NT2/D1 (cell line): ENCODE results near the gene RBMS3.
"Not testable (repeated sequence)": the region's sequence is repeated elsewhere in the genome, so short reads cannot be mapped to it uniquely, and the experiment has no call there.

Experiments
- DNase-seq: peaks from one replicate; pipeline ENCODE4 v3.0.0-alpha.2; 2011; ENCODE audit warnings: low read depth, low spot score
- H3K27me3 ChIP-seq: 2 replicates; pipeline ENCODE4 v1.6.0; 2011; ENCODE audit warnings: mild to moderate bottlenecking; ENCODE audit not compliant: insufficient read length, insufficient read depth
- H3K36me3 ChIP-seq: 2 replicates; pipeline ENCODE4 v1.6.1; 2011; ENCODE audit warnings: mild to moderate bottlenecking, low read length, mixed read lengths; ENCODE audit not compliant: insufficient read depth, insufficient read length
- H3K4me1 ChIP-seq: 2 replicates; pipeline ENCODE4 v1.5.1; 2011; ENCODE audit not compliant: insufficient read depth, insufficient read length
- H3K4me3 ChIP-seq: 2 replicates; pipeline ENCODE4 v1.5.1; 2011; ENCODE audit warnings: low read depth; ENCODE audit not compliant: insufficient read length
- H3K9ac ChIP-seq: 2 replicates; pipeline ENCODE4 v1.6.0; 2011; ENCODE audit warnings: low read depth; ENCODE audit not compliant: insufficient read length
- H3K9me3 ChIP-seq: 2 replicates; pipeline ENCODE4 v1.5.1; 2011; ENCODE audit warnings: mild to moderate bottlenecking, low read length; ENCODE audit not compliant: insufficient read depth
- SUZ12 ChIP-seq: IDR thresholded peaks from 2 replicates; pipeline ENCODE4 v1.6.1; 2011; ENCODE audit not compliant: insufficient read length, insufficient read depth; ENCODE audit errors: extremely low read depth
- YY1 ChIP-seq: IDR thresholded peaks from 2 replicates; pipeline ENCODE4 v1.6.1; 2011; ENCODE audit not compliant: insufficient read length, insufficient read depth
- ZNF274 ChIP-seq: IDR thresholded peaks from 2 replicates; pipeline ENCODE4 v1.6.1; 2011; ENCODE audit warnings: mild to moderate bottlenecking, low read depth, low read length

Gene RBMS3

DNA sequence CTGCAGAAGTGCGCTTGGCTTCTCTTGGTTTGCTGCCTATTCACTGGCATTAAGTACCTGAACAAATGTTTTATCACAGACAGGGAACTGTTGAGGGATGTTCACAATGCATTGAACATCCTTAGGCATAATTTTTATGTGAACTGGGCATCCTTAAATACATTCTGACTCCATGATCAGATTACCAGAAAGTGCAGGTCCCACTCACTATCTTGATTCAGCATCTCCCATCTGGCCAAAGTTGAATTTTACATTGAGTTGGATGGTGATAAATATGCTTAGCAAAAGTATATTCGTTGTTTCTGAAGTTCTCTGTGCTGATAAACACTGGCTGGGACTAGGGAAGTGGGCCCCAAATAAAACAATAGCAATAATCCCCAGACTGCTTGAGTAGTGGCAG is 108.5 kb downstream of the RBMS3 start:
- no peak for DNase-seq
- Histone ChIP-seq H3K27me3 (no peaks in the 10 kb centered on the region), H3K9me3 (peaks cover 9% of the 10 kb centered on the region), H3K4me3 (no peak overlapping the region), H3K4me1 (no peaks in the 10 kb centered on the region), H3K9ac (no peak overlapping the region), H3K36me3 (no peaks in the 10 kb centered on the region)
- no peak for TF ChIP-seq ZNF274
- no peak for TF ChIP-seq YY1
- TF ChIP-seq SUZ12, result no peak

DNA sequence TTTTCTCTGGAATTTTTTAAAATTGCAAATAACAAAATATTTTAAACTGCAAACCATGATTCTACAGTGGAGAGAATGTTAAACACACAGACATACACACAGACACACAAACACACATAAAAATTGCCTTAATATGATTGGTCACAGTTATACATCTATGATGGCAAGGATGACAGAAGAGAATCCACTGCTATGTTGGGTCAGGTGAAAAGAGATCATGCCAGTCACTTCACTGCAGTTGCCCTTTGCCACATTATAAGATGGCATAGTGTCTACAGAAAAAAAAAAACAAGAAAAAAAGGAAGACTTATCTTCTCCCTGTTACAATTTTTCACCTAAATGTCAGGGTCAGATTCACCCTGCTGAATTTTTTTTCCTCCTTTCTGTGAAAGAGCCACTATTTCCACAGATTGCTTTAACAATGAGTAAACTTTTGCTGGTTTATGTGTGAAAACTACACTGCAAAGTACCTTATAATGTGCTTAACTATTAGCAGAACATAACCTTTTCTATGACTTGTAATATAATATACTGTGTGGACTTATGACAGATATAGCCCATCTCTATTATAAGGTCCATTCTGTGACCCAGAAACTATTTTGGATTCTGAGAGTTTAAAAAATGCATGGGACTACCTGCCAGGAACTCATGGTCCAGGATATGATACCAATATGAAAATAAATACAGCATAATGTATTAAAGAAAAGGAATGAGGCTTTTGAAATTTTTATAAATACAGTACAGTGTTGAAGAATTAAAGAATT is 111.9 kb downstream of the RBMS3 start:
- H3K27me3 ChIP-seq, result no peaks in the 10 kb centered on the region
- TF ChIP-seq YY1 (no peak), ZNF274 (no peak), SUZ12 (no peak)
- H3K9me3 ChIP-seq, result peaks cover 17% of the 10 kb centered on the region
- no peaks in the 10 kb centered on the region for H3K36me3 ChIP-seq
- H3K4me3 ChIP-seq, result no peak overlapping the region
- no peak for DNase-seq
- H3K4me1 ChIP-seq, result no peaks in the 10 kb centered on the region
- no peak overlapping the region for H3K9ac ChIP-seq

DNA sequence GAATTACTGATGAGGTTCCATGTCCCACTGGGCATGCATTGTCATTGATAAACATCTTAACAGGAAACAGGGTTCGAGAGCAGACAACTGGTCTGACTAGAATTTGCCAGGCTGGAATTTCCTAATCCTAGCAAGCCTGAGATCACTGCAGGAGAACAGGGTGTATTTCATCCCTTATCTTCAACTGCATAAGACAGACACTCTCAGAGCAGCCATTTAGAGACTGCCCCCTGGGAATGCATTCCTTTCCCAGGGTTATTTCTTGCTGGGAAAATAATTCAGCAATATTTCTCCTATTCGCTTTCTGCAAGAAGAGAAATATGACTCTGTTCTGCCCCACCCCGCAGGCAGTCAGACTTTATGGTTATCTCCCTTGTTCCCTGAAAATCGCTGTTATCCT is 113.1 kb downstream of the RBMS3 start:
- not testable (repeated sequence) for H3K4me3 ChIP-seq, H3K4me1 ChIP-seq, DNase-seq, H3K36me3 ChIP-seq, H3K9ac ChIP-seq, H3K27me3 ChIP-seq
- peaks cover 17% of the 10 kb centered on the region for H3K9me3 ChIP-seq

DNA sequence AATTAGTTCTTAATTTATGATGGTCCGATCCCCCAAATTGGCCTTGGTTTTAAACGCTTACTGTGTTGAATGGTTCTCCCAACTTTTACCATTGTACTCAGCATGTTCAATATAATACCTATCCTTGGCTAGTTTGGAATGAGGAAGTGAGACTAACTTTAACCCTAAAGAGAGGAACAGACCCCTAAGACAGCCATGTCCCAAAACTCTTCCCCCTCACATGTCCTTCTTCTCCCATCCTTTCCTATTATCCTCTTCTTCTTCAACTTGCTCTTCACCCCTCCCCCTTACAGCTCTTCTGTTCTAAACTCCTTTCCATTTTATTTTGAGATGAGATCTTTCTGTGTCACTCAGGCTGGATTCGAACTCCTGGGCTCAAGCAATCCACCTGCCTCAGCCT is 116.5 kb downstream of the RBMS3 start:
- no peak for TF ChIP-seq ZNF274
- TF ChIP-seq YY1, result no peak
- TF ChIP-seq SUZ12, result no peak
- Histone ChIP-seq H3K4me1 (no peaks in the 10 kb centered on the region), H3K36me3 (no peaks in the 10 kb centered on the region), H3K9ac (no peak overlapping the region), H3K9me3 (peaks cover 17% of the 10 kb centered on the region), H3K27me3 (no peaks in the 10 kb centered on the region), H3K4me3 (no peak overlapping the region)
- no peak for DNase-seq

DNA sequence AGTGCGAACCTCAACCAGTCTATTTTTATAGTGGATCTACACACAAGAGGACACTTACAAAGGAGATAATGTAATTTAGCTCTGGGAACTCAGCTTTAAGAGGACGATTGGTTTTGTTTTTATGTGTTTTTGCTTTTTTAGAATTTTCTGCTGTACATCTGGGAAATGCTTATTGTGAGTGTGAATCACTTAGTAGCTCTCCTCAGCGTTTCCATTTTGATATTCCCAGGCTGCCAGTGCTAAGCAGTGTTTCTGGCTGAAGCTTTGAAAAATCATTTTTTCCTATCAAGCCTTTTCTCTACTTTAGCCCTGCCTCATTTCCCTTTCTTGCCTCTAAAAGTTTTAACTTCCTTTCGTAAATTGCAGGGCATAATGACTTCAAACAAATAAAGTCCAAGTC is 117.9 kb downstream of the RBMS3 start:
- no peak for TF ChIP-seq SUZ12
- no peak for TF ChIP-seq ZNF274
- no peak for TF ChIP-seq YY1
- Histone ChIP-seq H3K36me3 (no peaks in the 10 kb centered on the region), H3K9me3 (0 out of 2 replicates have a peak, but pooled peaks cover 8% of the 10 kb centered on the region)

DNA sequence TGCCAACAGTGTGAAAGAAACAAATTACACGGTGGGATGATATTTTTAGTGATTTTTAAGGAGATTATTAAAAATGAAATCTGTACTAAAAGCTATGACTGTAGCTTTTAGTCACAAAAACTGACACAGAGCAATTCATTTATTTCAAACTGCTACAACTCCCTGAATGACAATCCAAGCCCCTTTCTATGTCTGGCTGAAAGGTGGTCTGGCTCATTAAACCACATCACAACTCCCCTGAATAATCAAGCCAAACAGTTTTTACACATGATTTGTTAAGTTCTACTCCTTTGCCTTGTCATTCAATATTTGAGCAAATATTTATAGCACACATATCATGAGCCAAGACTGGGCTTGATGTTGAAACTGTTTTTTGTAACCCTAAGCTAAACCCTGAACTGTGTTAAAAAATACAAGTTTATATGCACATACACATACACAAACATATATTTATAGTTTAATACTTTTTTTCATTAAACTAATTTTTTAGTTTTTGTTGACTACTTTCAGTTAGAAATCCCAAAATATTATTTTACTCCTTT is 125.5 kb downstream of the RBMS3 start:
- TF ChIP-seq YY1 (no peak), ZNF274 (no peak), SUZ12 (no peak)
- H3K9ac ChIP-seq, result no peak overlapping the region

More for the DNA sequence above, 117.9 kb downstream of the RBMS3 start:
- no peak overlapping the region for H3K4me3 ChIP-seq
- no peaks in the 10 kb centered on the region for H3K4me1 ChIP-seq
- DNase-seq, result no peak
- no peaks in the 10 kb centered on the region for H3K27me3 ChIP-seq
- no peak overlapping the region for H3K9ac ChIP-seq

DNA sequence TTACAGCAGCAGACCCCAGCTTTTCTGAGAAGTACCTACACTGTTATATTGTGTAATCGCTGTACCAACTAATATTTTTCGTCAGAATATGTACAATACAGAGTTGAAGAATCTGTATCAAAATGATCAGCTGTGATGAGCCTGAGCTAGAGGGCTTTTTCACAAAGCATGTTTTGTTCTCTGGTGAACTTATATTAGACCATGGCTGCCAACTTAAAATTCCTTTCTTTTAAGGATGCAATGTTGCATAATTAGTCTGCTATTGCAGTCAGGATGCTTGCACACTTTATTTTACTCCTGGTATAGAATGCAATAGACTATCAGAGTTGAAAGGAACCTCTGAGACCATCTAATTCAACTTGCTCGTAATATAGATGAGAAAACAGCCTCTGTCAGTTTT is 127.8 kb downstream of the RBMS3 start:
- TF ChIP-seq YY1, result no peak
- no peak for TF ChIP-seq SUZ12
- TF ChIP-seq ZNF274, result no peak
- H3K9ac ChIP-seq, result no peak overlapping the region
- H3K4me1 ChIP-seq, result no peaks in the 10 kb centered on the region
- no peaks in the 10 kb centered on the region for H3K9me3 ChIP-seq
- no peaks in the 10 kb centered on the region for H3K27me3 ChIP-seq
- no peak for DNase-seq
- H3K36me3 ChIP-seq, result no peaks in the 10 kb centered on the region
- H3K4me3 ChIP-seq, result no peak overlapping the region

More for the DNA sequence above, 125.5 kb downstream of the RBMS3 start:
- H3K4me3 ChIP-seq, result no peak overlapping the region
- H3K4me1 ChIP-seq, result no peaks in the 10 kb centered on the region
- H3K27me3 ChIP-seq, result no peaks in the 10 kb centered on the region
- H3K36me3 ChIP-seq, result no peaks in the 10 kb centered on the region
- H3K9me3 ChIP-seq, result no peaks in the 10 kb centered on the region
- DNase-seq, result no peak
